Hematopoietic multipotent progenitor cell treated with erythropoietin and hydrocortisone succinate and interleukin-3 and kit ligand, for 6 days (in vitro differentiated cells): Measurements from ENCODE around the gene KCNT1.

Experiments
- DNase-seq: peaks from one replicate; pipeline ENCODE4 v3.0.0-alpha.2; 2015

KCNT1 gene

DNA sequence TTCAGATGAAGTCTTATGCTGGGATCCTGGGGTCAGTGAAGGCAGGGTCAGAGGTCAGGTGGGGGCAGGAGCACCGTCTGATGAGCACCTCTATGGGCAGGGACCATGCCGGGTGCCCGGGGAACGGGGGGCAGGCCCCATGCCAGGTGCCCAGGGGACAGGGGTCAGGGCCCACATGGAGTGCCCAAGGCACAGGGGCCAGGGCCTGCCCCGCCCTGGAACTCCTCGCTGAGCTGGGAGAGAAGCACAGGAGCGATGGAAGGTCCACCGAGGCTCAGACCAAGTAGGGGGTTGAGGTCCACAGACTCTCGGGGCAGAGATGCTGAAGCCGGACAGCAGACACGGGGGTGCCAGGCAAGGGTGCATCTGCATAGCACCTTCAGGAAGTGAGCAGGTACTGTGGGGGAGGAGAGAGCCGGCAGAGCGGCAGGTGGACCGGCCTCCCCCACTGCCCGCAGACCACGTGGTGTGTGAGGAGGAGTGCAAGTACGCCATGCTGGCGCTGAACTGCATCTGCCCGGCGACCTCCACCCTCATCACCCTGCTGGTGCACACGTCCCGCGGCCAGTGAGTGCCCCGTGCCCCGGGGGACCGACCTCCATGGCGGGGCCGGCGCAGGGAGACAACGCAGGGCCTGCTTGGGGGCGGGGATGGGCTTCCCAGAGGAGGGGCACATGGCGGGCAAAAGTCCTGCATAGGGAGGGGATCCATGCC is 67.7 kb downstream of the KCNT1 start:
- DNase-seq, result no peak

- DNase-seq, result no peak
These were observed 68.2 kb downstream of the KCNT1 start for GRCh38 chr9:135770203-135770535.

- no peak for DNase-seq
These were observed 68.8 kb downstream of the KCNT1 start for GRCh38 chr9:135770771-135771170.

GRCh38 chr9:135771401-135772051 is 69.5 kb downstream of the KCNT1 start:
- no peak for DNase-seq

GRCh38 chr9:135772056-135772646 is 70.2 kb downstream of the KCNT1 start:
- peak; percentile 8 for DNase-seq

- DNase-seq, result no peak
These were observed 70.9 kb downstream of the KCNT1 start for GRCh38 chr9:135772702-135773493.

- DNase-seq, result no peak
These were observed 71.7 kb downstream of the KCNT1 start for GRCh38 chr9:135773530-135774238.

DNA sequence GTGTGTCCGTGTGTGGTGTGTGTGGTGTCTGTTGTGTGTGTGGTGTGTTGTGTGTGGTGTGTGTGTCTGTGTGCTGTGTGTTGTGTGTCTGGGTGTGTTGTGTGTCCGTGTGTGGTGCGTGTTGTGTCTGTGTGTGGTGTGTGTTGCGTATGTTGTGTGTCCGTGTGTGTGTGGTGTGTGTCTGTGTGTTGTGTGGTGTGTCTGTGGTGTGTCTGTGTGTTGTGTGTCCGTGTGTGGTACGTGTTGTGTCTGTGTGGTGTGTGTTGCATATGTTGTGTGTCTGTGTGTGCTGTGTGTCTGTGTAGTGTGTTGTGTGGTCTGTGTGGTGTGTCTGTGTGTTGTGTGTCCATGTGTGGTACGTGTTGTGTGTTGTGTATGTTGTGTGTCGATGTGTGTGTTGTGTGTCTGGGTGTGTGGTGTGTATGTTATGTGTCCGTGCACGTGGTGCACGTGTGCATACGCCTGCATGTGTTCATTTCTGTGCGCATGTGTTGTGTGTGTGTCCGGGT is 72.3 kb downstream of the KCNT1 start:
- no peak for DNase-seq

- no peak for DNase-seq
These were observed 73.0 kb downstream of the KCNT1 start for GRCh38 chr9:135774794-135775525.

- no peak for DNase-seq
These were observed 73.9 kb downstream of the KCNT1 start for GRCh38 chr9:135775911-135776310.

- no peak for DNase-seq
These were observed 75.1 kb downstream of the KCNT1 start for GRCh38 chr9:135776893-135777622.

DNA sequence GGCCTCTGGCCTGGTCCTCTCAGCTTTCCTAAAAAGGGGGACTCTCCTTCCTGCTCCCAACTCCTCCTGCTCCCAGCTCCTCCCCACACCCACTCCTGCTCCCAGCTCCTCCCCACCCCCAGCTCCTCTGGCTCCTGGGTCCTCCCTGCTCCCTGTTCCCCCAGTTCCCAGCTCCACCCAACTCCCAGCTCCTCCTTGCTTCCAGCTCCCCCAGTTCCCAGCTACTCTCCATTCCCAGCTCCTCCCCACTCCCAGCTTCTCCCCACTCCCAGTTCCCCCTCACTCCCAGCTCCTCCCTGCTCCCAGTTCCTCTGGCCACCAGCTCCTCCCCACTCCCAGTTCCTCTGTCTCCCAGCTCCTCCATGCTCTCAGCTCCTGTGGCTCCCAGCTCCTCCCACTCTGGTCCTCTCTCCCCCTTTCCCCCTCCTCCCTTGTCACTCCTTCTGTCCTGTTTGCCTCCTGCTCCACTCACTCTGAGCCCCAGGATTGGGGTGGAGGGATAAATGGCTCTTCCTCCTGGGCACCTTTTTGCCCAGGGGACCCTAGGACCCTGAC is 75.7 kb downstream of the KCNT1 start:
- DNase-seq, result no peak

GRCh38 chr9:135778421-135778820 is 76.4 kb downstream of the KCNT1 start:
- DNase-seq, result no peak

- no peak for DNase-seq
These were observed 77.6 kb downstream of the KCNT1 start for GRCh38 chr9:135779571-135779970.

DNA sequence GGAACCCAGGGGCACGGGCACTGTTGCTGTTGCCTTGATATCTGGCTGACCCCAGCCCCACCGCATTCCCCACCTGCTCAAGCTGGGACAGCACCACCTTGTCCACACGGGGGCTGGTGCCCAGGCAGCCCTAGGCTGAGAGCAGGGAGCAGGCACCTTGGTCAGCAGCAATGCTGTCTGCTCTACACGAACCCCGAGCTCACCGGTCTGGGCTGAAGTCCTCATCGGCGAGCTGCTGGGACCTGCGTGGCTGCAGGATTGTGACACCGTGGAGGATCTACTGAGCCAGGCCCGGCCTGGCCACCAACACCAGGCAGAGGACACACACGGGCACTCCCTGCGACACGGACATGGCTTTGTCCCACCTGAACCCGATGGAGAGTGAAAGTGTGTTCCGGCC is 78.1 kb downstream of the KCNT1 start:
- no peak for DNase-seq

DNA sequence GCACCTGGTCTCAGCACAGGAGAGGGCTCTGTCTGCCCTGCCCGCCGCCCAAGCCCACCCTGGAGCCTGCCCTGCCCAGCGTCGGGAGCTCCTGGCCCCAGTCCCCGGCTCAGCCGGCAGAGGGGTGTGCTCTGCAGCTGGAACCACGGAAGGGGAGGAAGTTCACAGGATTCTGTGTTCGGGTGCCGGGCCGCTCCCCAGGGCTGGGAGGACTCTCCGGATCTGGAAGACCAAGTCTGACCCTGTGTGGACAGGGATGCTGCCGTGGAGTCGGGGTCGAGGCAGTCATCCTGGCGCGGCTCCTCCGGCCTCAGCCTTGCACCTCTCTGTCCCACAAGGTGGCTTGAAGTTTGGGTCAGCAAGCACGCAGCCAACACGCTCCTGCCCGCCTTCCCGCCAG is 78.6 kb downstream of the KCNT1 start:
- no peak for DNase-seq

DNA sequence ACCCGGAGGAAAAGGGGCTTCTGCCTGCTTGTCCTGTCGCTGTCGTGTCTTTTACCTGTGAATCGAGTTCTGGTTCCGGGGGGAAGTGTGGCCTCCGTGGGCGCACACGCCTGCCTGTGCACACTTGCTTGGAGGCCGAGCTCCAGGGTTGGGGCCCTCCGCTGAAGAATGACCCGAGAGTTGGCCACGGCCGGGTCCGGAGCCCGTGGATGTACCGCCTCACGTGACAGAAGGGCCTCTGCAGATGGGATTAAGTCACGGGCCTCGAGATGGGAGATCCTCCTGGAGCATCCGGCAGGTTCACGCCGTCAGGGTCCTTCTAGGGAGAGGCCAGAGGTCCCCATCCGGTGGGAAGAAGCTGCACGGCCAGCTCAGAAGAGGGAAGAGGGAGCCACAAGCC is 81.0 kb downstream of the KCNT1 start:
- DNase-seq, result no peak

GRCh38 chr9:135783540-135784245 is 81.7 kb downstream of the KCNT1 start:
- no peak for DNase-seq

DNA sequence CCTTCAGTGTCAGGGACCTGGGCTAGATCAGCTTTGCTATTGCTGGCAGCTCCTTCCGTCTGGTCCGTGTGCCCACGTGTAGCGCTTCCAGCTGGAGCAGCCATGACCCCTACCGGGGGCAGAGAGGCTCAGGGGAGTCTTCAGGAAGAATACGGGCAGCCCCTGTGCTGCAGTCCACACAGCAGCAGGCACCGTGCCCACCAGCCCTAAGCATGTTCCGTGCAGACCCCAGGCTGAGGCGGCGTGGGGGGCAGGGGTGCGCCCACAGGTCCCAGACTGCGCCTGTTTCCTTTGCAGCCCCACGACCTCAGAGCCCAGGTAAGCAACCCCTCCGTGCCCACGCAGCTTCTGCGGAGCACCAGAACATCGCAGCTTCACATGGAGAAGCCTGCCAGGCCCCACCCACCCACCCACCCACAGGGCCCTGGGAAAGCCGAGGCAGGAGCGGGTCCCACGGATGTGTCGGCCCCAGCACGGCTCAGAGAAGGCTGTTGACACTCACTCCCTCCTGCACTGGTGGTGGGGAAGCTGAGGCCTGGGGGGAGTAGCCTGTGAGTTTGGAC is 83.1 kb downstream of the KCNT1 start:
- no peak for DNase-seq

DNA sequence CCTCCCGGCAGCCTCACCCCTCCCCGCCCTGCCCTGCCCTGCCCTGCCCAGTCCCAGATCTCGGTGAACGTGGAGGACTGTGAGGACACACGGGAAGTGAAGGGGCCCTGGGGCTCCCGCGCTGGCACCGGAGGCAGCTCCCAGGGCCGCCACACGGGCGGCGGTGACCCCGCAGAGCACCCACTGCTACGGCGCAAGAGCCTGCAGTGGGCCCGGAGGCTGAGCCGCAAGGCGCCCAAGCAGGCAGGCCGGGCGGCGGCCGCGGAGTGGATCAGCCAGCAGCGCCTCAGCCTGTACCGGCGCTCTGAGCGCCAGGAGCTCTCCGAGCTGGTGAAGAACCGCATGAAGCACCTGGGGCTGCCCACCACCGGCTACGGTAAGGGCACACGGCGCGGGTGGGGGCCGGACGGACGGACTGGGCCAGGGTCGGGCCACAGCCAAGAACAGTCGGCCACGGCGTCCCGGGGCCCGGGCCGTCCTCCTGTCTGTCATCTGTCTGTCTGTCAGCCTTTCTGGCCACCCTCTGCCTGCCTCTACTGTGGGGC is 84.2 kb downstream of the KCNT1 start:
- DNase-seq, result no peak
